IMR-90 (cell line): ENCODE measurements around the gene DGKH. TPM values are rescaled to one million over a fixed set of nuclear protein-coding genes. Genes with fewer than 3 reads are reported as not detected.

Experiments used
- ATAC-seq: fragments of 200-7000 bp; cut with Tn5 transposase; 2 replicates; pipeline ENCODE4 v1.9.1; 2020; ENCODE audit warnings: low read depth, mild to moderate bottlenecking, moderate library complexity
- BruUV-seq: library from RNA; stranded (reverse); fragments of 400-500 nt; replicated peaks from 2 replicates; lab custom pipeline; 2021; lab: Mats Ljungman, UMichigan
- CTCF ChIA-PET: fragments of 300-600 bp; formaldehyde crosslinking; extraction: SDS; loops from one replicate; lab custom pipeline; 2021; ENCODE audit warnings: antibody characterized with exemption; lab: Yijun Ruan, JAX
- POLR2A ChIA-PET: fragments of 300-600 bp; sonication (Branson Sonifier 250); formaldehyde crosslinking; loops from one replicate; lab custom pipeline; 2022; ENCODE audit warnings: antibody characterized with exemption; ENCODE audit not compliant: unreplicated experiment; lab: Charles Lee
- DNase-seq: peaks from one replicate; pipeline ENCODE4 v3.0.0; 2013
- H2AFZ ChIP-seq: replicated peaks from 2 replicates; pipeline ENCODE3; 2013; ENCODE audit warnings: low read length, mild to moderate bottlenecking; ENCODE audit not compliant: poor library complexity
- H2AK5ac ChIP-seq: 2 replicates; pipeline ENCODE4 v1.6.1; 2013; ENCODE audit warnings: low read depth, low read length, inconsistent platforms
- H2AK9ac ChIP-seq: replicated peaks from 2 replicates; pipeline ENCODE3; 2013; ENCODE audit warnings: mild to moderate bottlenecking, low read depth, low read length, moderate library complexity; ENCODE audit not compliant: poor library complexity
- H2BK120ac ChIP-seq: 2 replicates; pipeline ENCODE4 v1.6.1; 2013; ENCODE audit warnings: low read depth, low read length, inconsistent platforms
- H2BK15ac ChIP-seq: 3 replicates; pipeline ENCODE4 v1.6.1; 2013; ENCODE audit warnings: low read depth, low read length, inconsistent platforms
- H2BK20ac ChIP-seq: 2 replicates; pipeline ENCODE4 v1.6.1; 2013; ENCODE audit warnings: low read depth, mild to moderate bottlenecking, inconsistent platforms, low read length, moderate library complexity
- H2BK5ac ChIP-seq: 2 replicates; pipeline ENCODE4 v1.6.1; 2013; ENCODE audit warnings: mild to moderate bottlenecking, low read depth, low read length, inconsistent platforms; ENCODE audit not compliant: poor library complexity, severe bottlenecking
- H3K14ac ChIP-seq: replicated peaks from 2 replicates; pipeline ENCODE4 v1.6.1; 2013; ENCODE audit warnings: low read depth, low read length, inconsistent platforms
- H3K18ac ChIP-seq: 2 replicates; pipeline ENCODE4 v1.6.1; 2013; ENCODE audit warnings: low read depth, low read length, control low read depth
- H3K23ac ChIP-seq: 2 replicates; pipeline ENCODE4 v1.6.1; 2013; ENCODE audit warnings: low read depth, low read length, inconsistent platforms
- H3K27ac ChIP-seq: 2 replicates; pipeline ENCODE4 v1.5.1; 2013; ENCODE audit warnings: mild to moderate bottlenecking, control low read depth, low read length; ENCODE audit not compliant: insufficient read depth
- H3K27me3 ChIP-seq: 2 replicates; pipeline ENCODE4 v1.6.1; 2013; ENCODE audit warnings: low read length; ENCODE audit not compliant: control insufficient read depth, insufficient read depth
- H3K36me3 ChIP-seq: 2 replicates; pipeline ENCODE4 v1.6.1; 2013; ENCODE audit warnings: low read length, mixed read lengths; ENCODE audit not compliant: control insufficient read depth, insufficient read depth
- H3K4ac ChIP-seq: 2 replicates; pipeline ENCODE4 v1.6.1; 2013; ENCODE audit warnings: low read depth, low read length, inconsistent platforms
- H3K4me1 ChIP-seq: 2 replicates; pipeline ENCODE4 v1.6.1; 2013; ENCODE audit warnings: low read length, mixed read lengths; ENCODE audit not compliant: control insufficient read depth, insufficient read depth
- H3K4me2 ChIP-seq: 2 replicates; pipeline ENCODE4 v1.6.1; 2013; ENCODE audit warnings: low read depth, mild to moderate bottlenecking, control low read depth, low read length, moderate library complexity
- H3K4me3 ChIP-seq: 2 replicates; pipeline ENCODE4 v1.5.1; 2013; ENCODE audit warnings: low read depth, mild to moderate bottlenecking, control low read depth, low read length, moderate library complexity; ENCODE audit not compliant: insufficient read depth
- H3K56ac ChIP-seq: 2 replicates; pipeline ENCODE4 v1.6.1; 2013; ENCODE audit warnings: low read length, inconsistent platforms; ENCODE audit not compliant: insufficient read depth; ENCODE audit errors: extremely low read depth
- H3K79me1 ChIP-seq, 2 experiments: 2 replicates each; pipeline ENCODE4 v1.6.1; 2013; ENCODE audit warnings: low read length in 2 of 2, inconsistent platforms in 1 of 2, low read depth in 1 of 2
- H3K9ac ChIP-seq: 2 replicates; pipeline ENCODE4 v1.6.1; 2013; ENCODE audit warnings: low read depth, low read length, control low read depth
- H3K9me1 ChIP-seq: 2 replicates; pipeline ENCODE4 v1.6.1; 2013; ENCODE audit warnings: low read length, inconsistent platforms; ENCODE audit not compliant: insufficient read depth
- H3K9me3 ChIP-seq: 2 replicates; pipeline ENCODE4 v1.6.1; 2013; ENCODE audit warnings: low read length; ENCODE audit not compliant: control insufficient read depth, insufficient read depth
- H4K20me1 ChIP-seq: 2 replicates; pipeline ENCODE4 v1.6.1; 2013; ENCODE audit warnings: low read length, inconsistent platforms; ENCODE audit not compliant: insufficient read depth
- H4K5ac ChIP-seq: 2 replicates; pipeline ENCODE4 v1.6.1; 2013; ENCODE audit warnings: mild to moderate bottlenecking, low read depth, low read length, control low read depth
- H4K8ac ChIP-seq, 2 experiments: 2 replicates each; pipeline ENCODE4 v1.6.1; 2013; ENCODE audit warnings: low read depth in 2 of 2, low read length in 2 of 2, control low read depth in 1 of 2, inconsistent platforms in 1 of 2
- H4K91ac ChIP-seq: 2 replicates; pipeline ENCODE4 v1.6.1; 2013; ENCODE audit warnings: low read depth, low read length, inconsistent platforms; ENCODE audit not compliant: insufficient read depth
- BHLHE40 ChIP-seq: fragments of 150-350 bp; IDR thresholded peaks from 2 replicates; pipeline ENCODE4 v1.6.1; 2016; ENCODE audit warnings: mild to moderate bottlenecking, low read depth, low read length
- ELK1 ChIP-seq: fragments of 150-350 bp; IDR thresholded peaks from 2 replicates; pipeline ENCODE4 v1.6.1; 2016; ENCODE audit warnings: low read depth, mild to moderate bottlenecking, low read length, moderate library complexity, borderline replicate concordance
- MAFK ChIP-seq: IDR thresholded peaks from 2 replicates; pipeline ENCODE4 v1.6.1; 2012; ENCODE audit warnings: low read depth, low read length, improper control_type of control experiment
- POLR2A ChIP-seq: IDR thresholded peaks from 2 replicates; pipeline ENCODE4 v1.6.1; 2012; ENCODE audit warnings: mild to moderate bottlenecking, low read depth, low read length
- RAD21 ChIP-seq: IDR thresholded peaks from 2 replicates; pipeline ENCODE4 v1.6.1; 2012; ENCODE audit warnings: low read length, improper control_type of control experiment
- RCOR1 ChIP-seq: IDR thresholded peaks from 2 replicates; pipeline ENCODE4 v1.6.1; 2012; ENCODE audit warnings: mild to moderate bottlenecking, low read length, improper control_type of control experiment; ENCODE audit not compliant: insufficient replicate concordance
- RFX5 ChIP-seq: IDR thresholded peaks from 2 replicates; pipeline ENCODE4 v1.8.0; 2012; ENCODE audit warnings: low read depth, mild to moderate bottlenecking, low read length, moderate library complexity
- SMC3 ChIP-seq: fragments of 150-350 bp; IDR thresholded peaks from 2 replicates; pipeline ENCODE4 v1.6.1; 2016; ENCODE audit warnings: low read depth, mild to moderate bottlenecking, antibody characterized with exemption, low read length, moderate library complexity
- USF2 ChIP-seq: fragments of 150-350 bp; IDR thresholded peaks from 2 replicates; pipeline ENCODE4 v1.6.1; 2017; ENCODE audit warnings: mild to moderate bottlenecking, antibody characterized with exemption, low read length, low read depth
- WGBS, 2 experiments: methylation state at CpG; one replicate each; pipeline versions ENCODE4 v1.1.5 to v1.1.7; 2013; ENCODE audit warnings: missing lambda C conversion rate in 2 of 2; ENCODE audit not compliant: insufficient read length in 1 of 2; ENCODE audit errors: extremely low coverage in 2 of 2; 5-methylcytosine and 5-hydroxymethylcytosine counted together
- dilution Hi-C: fragments of 300-500 bp; cut with HindIII; formaldehyde crosslinking; loops from one replicate; pipeline ENCODE4 v1.14.3; 2018; ENCODE audit warnings: low sequenced_read_pairs; ENCODE audit not compliant: unreplicated experiment
- in situ Hi-C: fragments of 300-500 bp; cut with MboI; formaldehyde crosslinking; loops from 3 replicates; pipeline ENCODE4 v1.14.3; 2019; ENCODE audit warnings: low sequenced_read_pairs, inconsistent platforms, mixed read lengths
- intact Hi-C: fragments of 100-400 bp; cut with micrococcal nuclease; formaldehyde crosslinking; loops from 2 replicates; pipeline ENCODE4 v1.10.0; 2022
- polyA plus RNA-seq, 3 experiments: library from polyadenylated mRNA; depleted of rRNA; stranded (reverse); fragments of >200 nt; gene quantifications; 2 replicates each; pipeline ENCODE4 v1.2.3, GENCODE V29; 2012; ENCODE audit warnings: low replicate concordance in 1 of 3
- total RNA-seq: library from RNA; depleted of rRNA; stranded (reverse); fragments of >200 nt; gene quantifications from 2 replicates; pipeline ENCODE4 v1.2.3, GENCODE V29; 2012

Gene DGKH
- total and polyA plus RNA-seq, 2 of the 4 experiments (the other 2 are of a cell fraction): 2.0 to 13.4 TPM

GRCh38 chr13:42266473-42266872 lies 218.0 kb downstream of the DGKH start:
- peak overlapping the region; percentile 16; the same call in 1 of the 2 replicates for H2BK120ac ChIP-seq
- peaks cover 3% of the 10 kb centered on the region for H3K9me1 ChIP-seq
- H3K79me1 ChIP-seq: peaks cover 0 to 5% of the 10 kb centered on the region in 2 experiments; a peak in 1 of 4 replicates
- H3K9me3 ChIP-seq: no peaks in the 10 kb centered on the region
- H4K20me1 ChIP-seq: no peaks in the 10 kb centered on the region
- no peaks in the 10 kb centered on the region for H3K36me3 ChIP-seq
- H2BK15ac ChIP-seq: 0 out of 3 replicates have a peak overlapping the region, but pooled peaks have one; percentile 10
- no peak overlapping the region for H3K27ac ChIP-seq
- intact Hi-C loops (no loop called here), dilution Hi-C loops (no loop called here), in situ Hi-C loops (no loop called here)
- no CpG with 5 or more reads among the region's 3 CpGs for WGBS, 2 experiments
- no peak overlapping the region for H4K91ac ChIP-seq
- H2BK5ac ChIP-seq: peak overlapping the region; percentile 42
- H3K4me1 ChIP-seq: peaks cover 6% of the 10 kb centered on the region
- H3K14ac ChIP-seq: 0 out of 2 replicates have a peak overlapping the region, but pooled peaks have one; percentile 33
- POLR2A ChIA-PET: no interaction called here
- H3K56ac ChIP-seq: no peak overlapping the region
- no peak overlapping the region; the same call in 1 of the 2 replicates for H3K23ac ChIP-seq
- H2BK20ac ChIP-seq: no peak overlapping the region
- TF ChIP-seq MAFK: no peak
- TF ChIP-seq SMC3: no peak
- TF ChIP-seq RCOR1: no peak
- TF ChIP-seq BHLHE40: no peak
- TF ChIP-seq ELK1: no peak
- TF ChIP-seq POLR2A: no peak
- no peak for TF ChIP-seq RFX5
- TF ChIP-seq USF2: no peak
- TF ChIP-seq RAD21: no peak
- H2AK9ac ChIP-seq: no peak overlapping the region
- no peak overlapping the region for H3K9ac ChIP-seq
- no peak overlapping the region for H4K5ac ChIP-seq
- peak; percentile 79 for DNase-seq
- no peak overlapping the region for H2AK5ac ChIP-seq
- BruUV-seq: no TSS peak
- peak overlapping the region; percentile 35 to 69; a peak in 2 of 4 replicates for H4K8ac ChIP-seq
- H3K27me3 ChIP-seq: no peaks in the 10 kb centered on the region
- H3K4me2 ChIP-seq: peak overlapping the region; percentile 47
- no peak overlapping the region for H3K18ac ChIP-seq
- peak overlapping the region; percentile 5; the same call in 1 of the 2 replicates for H3K4ac ChIP-seq
- no peak overlapping the region for H3K4me3 ChIP-seq
- CTCF ChIA-PET: no interaction called here
- ATAC-seq: peak; percentile 70
- H2AFZ ChIP-seq: peak overlapping the region; percentile 5
